Prostate gland (tissue), 2 donors: Measurements from ENCODE around the gene SLC47A1. TPM values are rescaled to one million over a fixed set of nuclear protein-coding genes. Genes with fewer than 3 reads are reported as not detected.
"Not testable (repeated sequence)": the region's sequence is repeated elsewhere in the genome, so short reads cannot be mapped to it uniquely, and the experiment has no call there.

ENCODE experiments used
- DNase-seq: peaks from one replicate; pipeline ENCODE4 v3.0.0-alpha.2; 2019; ENCODE audit warnings: low spot score
- H3K27ac ChIP-seq, 2 donors: fragments of 200-600 bp; sonication (generic); 2 replicates each; pipeline ENCODE4 v1.5.1; 2017 to 2019
- H3K27me3 ChIP-seq: fragments of 200-600 bp; sonication (generic); replicated peaks from 2 replicates; pipeline ENCODE4 v1.5.1; 2019; ENCODE audit not compliant: insufficient read depth
- H3K36me3 ChIP-seq, 2 donors: fragments of 200-600 bp; sonication (generic); 1 replicate in 1 of 2; 2 replicates in 1 of 2; pipeline versions ENCODE4 v1.5.1 to v1.8.1; 2017 to 2019
- H3K4me1 ChIP-seq: fragments of 200-600 bp; sonication (generic); replicated peaks from 2 replicates; pipeline ENCODE4 v1.5.1; 2019
- H3K4me3 ChIP-seq, 2 donors: fragments of 200-600 bp; sonication (generic); 2 replicates each; pipeline ENCODE4 v1.5.1; 2017 to 2019
- H3K9me3 ChIP-seq: fragments of 200-600 bp; sonication (generic); 2 replicates; pipeline ENCODE4 v1.5.1; 2017
- POLR2A ChIP-seq: fragments of 450-650 bp; IDR thresholded peaks from one replicate; pipeline ENCODE4 v1.6.1; 2016; ENCODE audit warnings: antibody characterized with exemption, mild to moderate bottlenecking
- POLR2AphosphoS5 ChIP-seq: sonication (generic); formaldehyde crosslinking; IDR thresholded peaks from one replicate; pipeline ENCODE4 v1.6.1; 2017; ENCODE audit warnings: antibody characterized with exemption
- WGBS: methylation state at CpG from one replicate; pipeline ENCODE4 v1.1.5; 2018; 5-methylcytosine and 5-hydroxymethylcytosine counted together
- intact Hi-C: fragments of 100-400 bp; cut with DNase I; formaldehyde crosslinking; loops from one replicate; pipeline ENCODE4 v1.14.2; 2022
- total RNA-seq, 2 donors: library from RNA; depleted of rRNA; stranded (reverse); fragments of >200 nt; gene quantifications; one replicate each; pipeline ENCODE4 v1.1.0, GENCODE V29; 2016
- TF ChIP-seq, protein P1 (sequence below), 4 experiments: fragments of 200-600 bp in 2 of 4; fragments of 450-650 bp in 2 of 4; sonication (generic) in 2 of 4; IDR thresholded peaks; 1 replicate in 3 of 4; 2 replicates in 1 of 4; pipeline ENCODE4 v1.5.1; 2016 to 2019; ENCODE audit warnings: antibody characterized with exemption in 4 of 4, mild to moderate bottlenecking in 2 of 4, moderate library complexity in 2 of 4

The SLC47A1 gene
- total RNA-seq, 2 donors from 2014 or later, result 4.5 to 20.0 TPM

DNA sequence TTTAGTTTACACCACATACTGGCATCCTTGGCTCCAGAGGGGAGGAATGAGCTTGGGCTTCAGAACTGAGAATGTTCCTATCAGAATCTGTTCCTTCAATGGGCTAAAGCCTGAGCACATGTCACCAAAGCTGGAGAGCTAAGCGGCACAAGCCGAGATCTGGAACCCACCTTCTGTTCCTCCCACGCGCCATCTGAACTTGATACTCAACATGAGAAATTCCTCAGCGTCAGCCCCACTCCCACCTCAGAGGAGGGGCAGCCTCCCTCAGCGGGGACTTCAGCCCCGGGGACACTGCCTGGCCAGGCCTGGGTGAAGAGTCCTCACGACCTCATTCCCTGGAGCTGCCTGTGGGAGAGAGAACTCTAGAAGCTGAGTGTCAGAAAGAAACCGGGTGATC is 22.8 kb upstream of the SLC47A1 start:
- intact Hi-C loops, result loop anchor here (5.0 kb wide), 1 partner anchor 141 kb away; no protein-coding TSS in a partner anchor
- no peaks in the 10 kb centered on the region for H3K9me3 ChIP-seq
- H3K27me3 ChIP-seq, result no peaks in the 10 kb centered on the region
- DNase-seq, result no peak
- no peak overlapping the region for H3K4me3 ChIP-seq
- no peaks in the 10 kb centered on the region for H3K4me1 ChIP-seq
- WGBS, result 50% methylated on average over 9 of the region's 9 CpGs
- TF ChIP-seq, protein P1, sequence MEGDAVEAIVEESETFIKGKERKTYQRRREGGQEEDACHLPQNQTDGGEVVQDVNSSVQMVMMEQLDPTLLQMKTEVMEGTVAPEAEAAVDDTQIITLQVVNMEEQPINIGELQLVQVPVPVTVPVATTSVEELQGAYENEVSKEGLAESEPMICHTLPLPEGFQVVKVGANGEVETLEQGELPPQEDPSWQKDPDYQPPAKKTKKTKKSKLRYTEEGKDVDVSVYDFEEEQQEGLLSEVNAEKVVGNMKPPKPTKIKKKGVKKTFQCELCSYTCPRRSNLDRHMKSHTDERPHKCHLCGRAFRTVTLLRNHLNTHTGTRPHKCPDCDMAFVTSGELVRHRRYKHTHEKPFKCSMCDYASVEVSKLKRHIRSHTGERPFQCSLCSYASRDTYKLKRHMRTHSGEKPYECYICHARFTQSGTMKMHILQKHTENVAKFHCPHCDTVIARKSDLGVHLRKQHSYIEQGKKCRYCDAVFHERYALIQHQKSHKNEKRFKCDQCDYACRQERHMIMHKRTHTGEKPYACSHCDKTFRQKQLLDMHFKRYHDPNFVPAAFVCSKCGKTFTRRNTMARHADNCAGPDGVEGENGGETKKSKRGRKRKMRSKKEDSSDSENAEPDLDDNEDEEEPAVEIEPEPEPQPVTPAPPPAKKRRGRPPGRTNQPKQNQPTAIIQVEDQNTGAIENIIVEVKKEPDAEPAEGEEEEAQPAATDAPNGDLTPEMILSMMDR (IDR thresholded peaks at IDR 0.05), result no peak
- TF ChIP-seq POLR2AphosphoS5, result no peak
- no peak for TF ChIP-seq POLR2A
- H3K36me3 ChIP-seq, result no peaks in the 10 kb centered on the region
- peak overlapping the region; percentile 27 to 57 for H3K27ac ChIP-seq

DNA sequence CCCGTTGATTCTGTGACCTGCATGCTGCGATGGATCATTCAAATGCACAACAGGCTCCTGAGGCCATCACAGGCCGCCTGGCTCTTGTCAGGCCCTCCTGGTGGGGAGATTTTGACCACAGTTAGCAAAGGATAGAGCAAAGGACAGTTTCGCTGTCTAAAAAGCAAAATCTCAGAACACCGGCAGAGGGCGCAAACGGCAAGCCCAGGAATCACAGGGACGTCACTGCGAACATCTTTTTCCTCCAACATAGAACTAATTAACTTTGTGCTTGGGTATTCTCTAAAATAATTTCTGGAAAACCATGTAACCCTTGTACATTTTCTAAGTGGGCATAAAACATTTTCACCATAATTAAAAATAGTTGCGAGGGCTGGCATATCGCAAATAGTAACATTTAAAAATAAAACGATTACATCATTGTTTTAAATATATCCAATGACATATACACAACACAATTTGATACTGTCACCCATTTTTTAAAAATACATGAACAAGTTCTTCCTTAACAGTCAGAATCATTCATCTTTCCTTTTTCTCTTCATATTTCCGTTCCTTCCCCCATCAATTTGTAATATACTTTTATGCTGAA is 19.7 kb upstream of the SLC47A1 start:
- no peak overlapping the region for H3K27ac ChIP-seq
- peak; percentile 60 for TF ChIP-seq POLR2AphosphoS5
- no peak for TF ChIP-seq POLR2A
- TF ChIP-seq, protein P1 (IDR thresholded peaks at IDR 0.05), result peak; percentile 84 to 90 (median 89)
- DNase-seq, result peak; percentile 49

DNA sequence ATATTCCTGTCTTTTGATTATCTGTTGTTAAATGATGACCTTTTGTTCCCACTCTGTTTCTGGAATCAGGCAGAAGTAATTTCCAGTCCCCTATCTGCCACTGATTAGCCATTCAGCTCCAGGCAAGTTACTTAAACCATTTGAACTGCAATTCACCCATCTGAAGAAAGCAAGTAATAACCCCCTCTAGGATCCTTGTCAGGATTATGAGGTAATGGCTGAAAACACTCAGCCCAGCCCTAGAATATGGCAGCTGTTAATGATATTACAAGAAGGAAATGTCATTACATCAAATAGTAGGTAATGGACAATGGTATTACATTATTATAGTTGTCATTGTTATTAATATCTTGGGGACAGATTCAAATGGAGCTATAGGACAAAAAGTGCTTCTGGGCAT is 16.0 kb upstream of the SLC47A1 start:
- TF ChIP-seq POLR2A, result no peak
- TF ChIP-seq, protein P1 (IDR thresholded peaks at IDR 0.05), result no peak
- no peak for TF ChIP-seq POLR2AphosphoS5
- H3K36me3 ChIP-seq, result no peaks in the 10 kb centered on the region
- H3K4me3 ChIP-seq, result no peak overlapping the region
- H3K27me3 ChIP-seq, result no peaks in the 10 kb centered on the region
- intact Hi-C loops, result no loop called here
- H3K9me3 ChIP-seq, result no peaks in the 10 kb centered on the region
- H3K27ac ChIP-seq, result no peak overlapping the region
- no peaks in the 10 kb centered on the region for H3K4me1 ChIP-seq
- no peak for DNase-seq

More for the DNA sequence above, 19.7 kb upstream of the SLC47A1 start:
- Histone ChIP-seq H3K27me3 (no peaks in the 10 kb centered on the region), H3K4me1 (no peaks in the 10 kb centered on the region), H3K4me3 (no peak overlapping the region), H3K9me3 (no peaks in the 10 kb centered on the region), H3K36me3 (no peaks in the 10 kb centered on the region)
- 14% methylated on average over 13 of the region's 13 CpGs for WGBS
- intact Hi-C loops, result loop anchor here (1.0 to 5.0 kb wide), 2 partner anchors 138 to 252 kb away; no protein-coding TSS in a partner anchor

DNA sequence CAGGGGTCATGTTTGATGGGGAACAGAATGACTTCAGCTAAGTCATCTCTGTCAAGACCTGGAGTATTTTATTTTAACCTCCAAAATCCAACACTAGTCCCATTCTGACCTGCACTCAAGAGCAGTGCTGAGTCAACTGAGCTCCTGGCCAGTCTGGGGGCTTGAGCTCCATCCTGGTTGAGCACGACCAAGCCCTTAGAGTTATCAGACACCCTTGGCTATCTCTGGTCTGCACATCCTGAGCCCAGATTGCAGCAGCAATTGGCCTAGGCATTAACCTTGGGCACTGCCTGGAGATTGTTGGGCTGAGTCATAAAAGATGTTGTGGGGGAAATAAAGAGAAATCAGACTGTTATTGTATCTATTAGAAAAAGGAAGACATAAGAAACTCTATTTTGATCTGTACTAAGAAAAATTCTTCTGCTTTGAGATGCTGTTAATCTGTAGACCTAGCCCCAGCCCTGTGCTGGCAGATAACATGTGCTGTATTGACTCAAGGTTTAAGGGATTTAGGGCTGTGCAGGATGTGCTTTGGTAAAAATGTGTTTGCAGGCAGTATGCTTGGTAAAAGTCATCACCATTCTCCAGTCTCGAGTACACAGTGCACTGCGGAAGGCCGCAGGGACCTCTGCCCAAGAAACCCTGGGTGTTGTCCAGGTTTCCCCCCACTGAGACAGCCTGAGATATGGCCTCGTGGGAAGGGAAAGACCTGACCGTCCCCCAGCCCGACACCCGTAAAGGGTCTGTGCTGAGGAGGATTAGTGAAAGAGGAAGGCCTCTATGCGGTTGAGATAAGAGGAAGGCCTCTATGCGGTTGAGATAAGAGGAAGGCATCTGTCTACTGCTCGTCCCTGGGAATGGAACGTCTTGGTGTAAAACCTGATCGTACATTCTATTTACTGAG is 14.0 kb upstream of the SLC47A1 start:
- H3K36me3 ChIP-seq, DNase-seq, H3K27me3 ChIP-seq, H3K4me1 ChIP-seq, H3K4me3 ChIP-seq, H3K9me3 ChIP-seq, intact Hi-C loops: not testable (repeated sequence)
- TF ChIP-seq POLR2AphosphoS5, result peak; percentile 13
- peak overlapping the region in 1 of 2 donors; percentile 7 for H3K27ac ChIP-seq
- 48% methylated on average over 13 of the region's 13 CpGs for WGBS

DNA sequence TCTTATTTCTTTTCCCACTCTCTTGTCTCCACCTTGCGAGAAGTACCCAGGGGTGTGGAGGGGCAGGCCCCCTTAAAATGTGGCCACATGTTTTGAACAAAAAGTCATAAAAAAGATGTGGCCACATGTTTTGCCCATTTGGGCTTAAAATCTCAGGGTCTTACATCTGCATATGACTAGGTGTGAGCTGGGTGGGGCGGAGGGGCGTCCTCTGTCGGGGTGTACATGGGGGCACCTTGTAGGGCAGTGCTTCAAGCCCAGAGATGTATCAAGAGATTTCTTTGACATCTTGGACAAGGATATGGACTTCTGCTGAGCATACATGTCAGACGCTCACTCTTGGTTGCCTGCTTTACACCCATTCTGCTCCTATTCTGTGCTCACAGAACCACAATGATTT is 13.0 kb upstream of the SLC47A1 start:
- TF ChIP-seq, protein P1 (IDR thresholded peaks at IDR 0.05), result no peak
- TF ChIP-seq POLR2AphosphoS5 (no peak), POLR2A (no peak)
- no peaks in the 10 kb centered on the region for H3K27me3 ChIP-seq
- no peak overlapping the region for H3K4me3 ChIP-seq
- no peaks in the 10 kb centered on the region for H3K9me3 ChIP-seq
- WGBS, result 84% methylated on average over 5 of the region's 5 CpGs
- DNase-seq, result no peak
- no peaks in the 10 kb centered on the region for H3K36me3 ChIP-seq
- no peaks in the 10 kb centered on the region for H3K4me1 ChIP-seq
- intact Hi-C loops, result no loop called here
- H3K27ac ChIP-seq, result no peak overlapping the region
